GM18517 (cell line): ENCODE results near the gene DLGAP1.

ENCODE experiments used
- ATAC-seq: cut with Tn5 transposase; IDR thresholded peaks from one replicate; pipeline ENCODE4 v1.9.1; 2021; ENCODE audit warnings: mild to moderate bottlenecking, moderate library complexity; ENCODE audit not compliant: unreplicated experiment

The DLGAP1 gene

DNA sequence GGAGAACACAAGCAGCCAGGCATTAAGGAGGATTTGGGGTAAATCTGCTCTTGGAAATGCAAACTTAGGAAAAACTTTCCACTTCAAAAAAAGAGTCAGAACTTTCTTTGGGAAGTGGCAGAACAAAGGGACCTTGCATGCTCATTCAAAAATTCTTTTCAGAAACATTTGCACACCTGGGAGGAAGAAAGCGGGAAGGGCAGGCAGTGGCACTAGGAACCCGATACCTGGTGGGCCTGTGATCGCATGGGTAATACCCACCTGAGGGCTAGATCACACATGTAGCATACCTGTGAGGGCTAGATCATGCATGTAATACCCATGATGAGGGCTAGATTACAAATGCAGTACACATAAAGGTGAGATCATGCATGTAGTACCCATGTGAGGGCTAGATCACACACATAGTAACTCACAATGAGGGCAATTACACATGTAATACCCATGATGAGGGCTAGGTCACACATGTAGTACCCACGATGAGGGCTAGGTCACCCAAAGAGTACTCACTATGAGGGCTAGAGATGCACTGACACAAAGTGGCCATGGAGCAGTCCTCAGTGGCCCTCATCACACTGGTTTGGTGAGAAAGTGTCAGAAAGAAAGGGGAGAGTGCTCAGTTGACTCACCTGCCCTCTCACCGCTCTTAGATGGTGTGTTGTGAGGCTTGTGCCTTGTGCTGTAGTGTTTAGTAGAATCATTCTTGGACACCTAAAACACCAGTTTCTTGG, 212.5 kb downstream of the DLGAP1 start:
- no peak for ATAC-seq

DNA sequence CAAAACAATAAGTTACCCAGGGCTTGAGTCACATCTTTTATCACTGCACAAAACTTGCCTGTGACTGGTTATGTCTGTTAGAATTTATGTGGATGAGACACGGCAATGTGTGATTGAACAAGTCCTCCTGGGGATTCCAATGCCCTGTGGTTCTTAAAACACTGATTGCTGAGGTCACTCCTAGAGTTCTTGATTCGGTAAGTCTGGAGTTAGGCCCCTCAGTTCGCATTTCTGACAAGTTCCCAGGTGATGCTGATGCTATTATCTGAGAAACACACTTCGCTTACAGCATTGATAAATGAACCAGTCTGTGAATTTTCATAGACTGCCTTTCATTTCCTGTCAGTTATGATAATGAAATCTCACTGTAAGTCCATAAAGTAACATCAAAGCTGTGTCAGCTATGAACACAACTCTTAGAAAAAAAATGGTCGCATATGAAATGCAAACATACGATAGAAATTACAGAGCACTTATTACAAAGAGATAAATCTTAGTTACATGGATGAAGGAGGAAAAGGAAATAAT, 214.0 kb downstream of the DLGAP1 start:
- ATAC-seq = no peak

DNA sequence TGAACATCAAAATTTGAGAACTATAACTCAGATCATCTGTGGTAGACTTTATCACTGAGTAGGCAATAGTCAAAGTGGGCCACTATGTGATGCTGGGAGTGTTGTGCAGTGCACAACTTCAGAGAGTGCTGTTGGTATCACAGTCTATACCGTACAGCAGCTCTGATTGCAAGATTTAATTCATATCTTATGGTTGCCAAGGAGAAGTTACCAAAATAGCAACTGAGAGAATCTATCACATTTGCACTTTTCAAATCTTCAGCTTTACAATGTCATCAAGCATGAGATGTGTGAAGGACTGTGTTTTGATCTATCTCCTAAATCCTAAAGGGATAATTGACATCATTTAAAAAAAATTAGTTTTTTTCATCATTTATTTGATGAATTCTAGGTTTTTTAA, 216.1 kb downstream of the DLGAP1 start:
- ATAC-seq = no peak

DNA sequence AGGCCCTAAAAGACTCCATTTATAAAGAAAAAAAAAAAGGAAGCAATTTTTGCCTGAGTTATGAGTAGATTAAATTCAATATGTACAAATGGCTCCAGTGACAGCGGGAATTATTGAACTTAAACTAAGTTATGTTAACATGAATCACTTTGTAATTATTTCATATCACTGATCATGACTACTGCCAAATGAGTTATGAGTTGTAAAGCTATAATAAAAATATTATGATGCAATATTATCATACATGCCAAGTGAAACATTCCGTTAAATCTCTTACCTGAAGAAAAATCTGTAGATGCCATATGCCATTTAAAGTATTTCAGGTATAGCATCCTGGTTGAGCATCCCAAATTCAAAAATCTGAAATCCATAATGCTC, 217.5 kb downstream of the DLGAP1 start:
- ATAC-seq = no peak

DNA sequence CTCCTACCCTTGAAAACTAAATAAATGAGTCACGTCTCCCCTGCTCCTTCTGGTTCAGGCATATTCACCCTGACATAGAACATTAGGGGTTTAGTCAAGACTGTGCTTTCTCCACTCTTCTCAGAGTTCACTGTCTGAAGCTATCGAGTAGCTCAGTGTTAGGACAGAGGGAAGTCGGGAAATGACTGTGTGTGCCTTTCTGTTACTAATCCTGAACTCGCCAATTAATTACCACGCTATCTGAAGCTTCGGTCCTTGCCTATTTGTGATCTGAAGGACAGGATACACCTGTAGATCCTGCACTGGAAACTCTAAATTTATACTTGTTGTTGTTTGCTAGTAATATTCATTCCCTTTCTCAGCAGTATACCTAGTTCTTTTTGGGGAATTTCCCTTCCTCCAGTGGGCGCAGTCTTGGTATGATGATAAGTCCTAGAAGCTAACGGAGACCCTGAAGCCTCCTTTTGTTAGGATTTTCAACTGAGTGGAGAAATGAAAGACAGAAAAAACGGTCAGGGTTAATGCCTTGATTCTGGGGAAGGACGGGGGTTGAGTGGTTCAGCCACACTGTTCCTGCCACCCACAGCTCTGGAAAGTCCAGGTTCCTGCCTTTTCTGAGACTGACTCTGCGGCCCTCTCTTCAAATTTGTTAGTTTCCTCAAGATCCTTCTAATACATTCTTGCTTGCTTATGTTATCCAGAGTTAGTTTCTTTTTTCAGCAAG, 218.0 kb downstream of the DLGAP1 start:
- no peak for ATAC-seq

DNA sequence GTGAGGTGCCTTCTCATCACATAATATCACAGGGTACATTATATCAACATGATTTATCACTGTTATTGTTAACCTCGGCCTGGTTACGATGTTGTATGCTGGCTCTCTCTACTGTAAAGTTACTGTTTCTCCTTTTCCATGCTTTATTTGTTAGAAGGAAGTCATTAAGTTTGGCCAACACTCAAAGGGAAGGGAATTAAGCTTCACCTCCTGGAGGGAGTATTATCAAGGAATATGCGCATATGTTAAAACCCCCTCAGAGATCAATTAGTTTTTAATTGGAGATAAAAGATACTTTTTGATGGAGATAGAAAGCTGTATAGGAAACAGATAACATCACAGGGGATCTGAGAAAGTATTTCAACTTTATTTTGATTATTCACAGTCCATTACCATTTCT, 221.6 kb downstream of the DLGAP1 start:
- no peak for ATAC-seq

DNA sequence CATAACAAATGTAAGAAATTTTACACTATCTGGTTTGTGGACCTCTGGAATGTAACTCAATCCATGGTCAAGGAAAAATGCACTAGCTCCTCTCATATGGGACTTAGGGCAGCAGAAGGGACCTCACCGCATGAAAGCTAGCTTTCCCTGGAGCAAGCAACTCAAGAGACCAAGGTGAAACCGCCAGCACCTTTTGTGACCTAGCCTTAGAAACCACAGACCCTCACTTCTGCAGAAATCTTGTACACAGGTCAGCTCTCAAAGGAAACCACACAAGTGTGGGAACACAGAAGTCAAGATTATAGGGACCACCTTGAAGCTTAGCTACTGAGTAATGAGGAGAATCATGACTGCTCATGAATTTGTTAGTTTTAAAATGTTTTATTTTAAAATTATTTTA, 222.5 kb downstream of the DLGAP1 start:
- no peak for ATAC-seq

DNA sequence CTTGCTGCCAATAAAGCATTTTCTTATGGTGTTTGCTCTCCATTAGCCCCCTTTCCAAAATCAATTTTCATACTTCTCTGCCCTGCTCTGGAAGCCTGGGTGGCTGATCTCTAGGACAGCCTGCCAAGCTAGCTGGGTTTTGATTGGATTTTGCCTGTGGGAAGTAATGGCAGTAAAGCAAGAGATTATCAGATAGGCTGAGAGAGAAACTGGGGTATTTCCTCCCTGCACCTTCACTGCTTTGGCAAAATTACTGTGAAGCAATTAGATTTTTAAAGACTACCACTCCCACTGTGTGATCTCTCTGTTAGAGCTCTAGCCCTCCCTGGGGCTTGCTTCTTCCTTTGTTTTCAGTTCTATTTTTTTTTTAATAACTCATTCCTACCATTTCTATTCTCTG, 223.8 kb downstream of the DLGAP1 start:
- ATAC-seq = no peak

DNA sequence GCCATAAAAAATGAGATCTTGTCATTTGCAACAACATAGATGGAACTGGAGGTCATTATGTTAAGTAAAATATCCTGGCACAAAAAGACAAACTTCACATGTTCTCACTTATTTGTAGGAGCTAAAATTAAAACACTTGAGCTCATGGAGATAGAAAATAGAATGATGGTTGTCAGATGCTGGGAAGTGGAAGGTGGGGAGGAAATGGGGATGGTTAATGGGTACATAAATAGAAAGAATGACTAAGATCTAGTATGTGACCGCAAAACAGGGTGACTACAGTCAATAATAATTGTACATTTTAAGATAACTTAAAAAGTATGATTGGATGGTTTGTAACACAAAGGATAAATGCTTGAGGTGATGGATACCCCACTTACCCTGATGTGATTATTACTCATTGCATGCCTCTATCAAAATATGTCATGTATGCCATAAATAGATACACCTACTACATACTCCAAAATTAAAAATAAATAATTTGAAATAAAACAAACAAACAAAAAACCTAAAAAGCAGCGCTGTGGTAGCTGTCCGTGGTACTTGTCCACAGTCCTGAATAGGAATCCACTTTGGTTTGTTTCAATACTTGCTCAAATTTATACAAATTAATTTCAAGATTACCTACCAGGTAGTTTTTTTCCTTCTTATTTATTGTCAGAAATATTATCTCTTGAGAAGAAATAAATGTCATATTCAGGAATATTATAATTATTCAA, 224.5 kb downstream of the DLGAP1 start:
- no peak for ATAC-seq

DNA sequence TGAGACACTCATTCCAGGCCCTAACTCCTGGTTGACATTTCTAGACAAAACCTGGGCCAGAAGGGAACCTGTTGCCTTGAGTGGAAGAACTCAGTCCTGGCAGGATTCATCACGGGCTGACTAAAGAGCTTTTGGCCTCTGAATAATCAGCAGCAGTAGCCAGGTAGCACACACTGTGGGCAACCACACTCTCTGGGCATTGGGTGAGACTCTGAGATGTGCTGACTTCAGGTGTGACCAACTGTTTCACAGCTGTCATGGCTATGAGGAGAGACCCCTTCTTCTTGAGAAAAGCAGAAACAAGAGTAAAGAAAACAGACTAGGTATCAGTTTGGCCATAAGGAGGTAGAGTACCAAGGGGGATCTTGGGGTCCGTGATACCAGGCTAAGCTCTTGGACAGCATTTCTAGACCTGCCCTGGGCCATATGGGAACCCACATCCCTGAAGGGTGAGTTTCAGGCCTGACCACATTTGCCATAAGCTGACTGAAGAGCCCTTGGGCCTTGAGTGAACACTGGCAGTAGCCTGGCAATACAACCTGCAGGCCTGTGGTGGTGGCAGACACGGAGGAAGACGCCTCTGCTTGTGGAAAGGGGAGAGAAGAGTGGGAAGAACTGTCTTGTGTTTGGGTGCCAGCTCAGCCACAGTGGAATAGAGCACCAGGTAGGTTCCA, 230.9 kb downstream of the DLGAP1 start:
- no peak for ATAC-seq

DNA sequence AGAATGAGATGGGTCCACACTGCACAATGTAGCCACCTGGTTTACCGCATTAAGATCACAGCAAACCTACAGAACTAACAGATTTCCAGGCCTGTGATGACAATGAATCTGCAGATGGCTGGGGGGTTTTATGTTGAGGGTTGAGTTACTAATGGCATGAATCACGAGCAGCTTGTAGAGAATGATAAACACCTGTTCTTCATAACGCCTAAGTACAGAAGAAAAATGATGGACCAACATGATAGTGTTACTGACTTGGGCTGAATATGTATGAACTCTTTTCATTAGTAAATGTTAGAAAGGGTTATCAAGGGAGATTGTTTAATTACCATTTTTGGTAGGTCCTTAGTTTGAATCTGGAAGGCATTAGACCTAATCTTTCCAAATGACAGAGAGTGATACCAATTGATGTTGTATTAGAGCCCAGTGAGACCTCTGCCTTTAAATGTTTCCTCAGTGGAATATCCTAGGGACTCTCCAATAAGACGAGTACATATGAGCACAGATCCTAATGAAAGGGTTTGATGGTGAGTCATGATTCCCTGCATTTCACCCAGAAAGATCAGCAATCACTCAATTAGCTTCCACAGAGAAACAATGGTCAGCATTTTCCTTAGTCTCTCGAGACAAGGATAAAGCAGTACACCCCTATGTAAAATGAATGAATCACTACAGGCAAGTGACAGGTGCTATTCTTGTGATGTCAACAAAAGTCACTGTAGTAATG, 243.8 kb downstream of the DLGAP1 start:
- ATAC-seq = no peak

DNA sequence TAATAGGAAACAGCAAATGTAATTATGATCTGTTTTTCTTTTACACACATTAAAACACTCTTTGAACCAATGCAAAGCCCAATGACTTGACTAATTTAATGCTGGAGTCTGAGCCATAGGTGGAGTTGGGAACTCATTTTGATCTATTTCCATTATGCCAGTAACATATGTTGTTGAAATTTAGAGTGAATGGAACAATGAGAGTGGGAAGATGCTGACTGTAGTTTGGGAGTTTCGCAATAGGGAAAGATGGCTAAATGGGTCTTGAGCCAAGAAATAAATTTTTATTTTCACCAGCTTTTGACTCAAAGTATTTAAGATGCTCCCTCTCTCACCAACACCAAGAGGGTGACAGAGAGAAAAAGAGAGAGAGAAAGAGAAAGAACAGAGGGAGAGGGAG, 246.7 kb downstream of the DLGAP1 start:
- ATAC-seq = no peak

DNA sequence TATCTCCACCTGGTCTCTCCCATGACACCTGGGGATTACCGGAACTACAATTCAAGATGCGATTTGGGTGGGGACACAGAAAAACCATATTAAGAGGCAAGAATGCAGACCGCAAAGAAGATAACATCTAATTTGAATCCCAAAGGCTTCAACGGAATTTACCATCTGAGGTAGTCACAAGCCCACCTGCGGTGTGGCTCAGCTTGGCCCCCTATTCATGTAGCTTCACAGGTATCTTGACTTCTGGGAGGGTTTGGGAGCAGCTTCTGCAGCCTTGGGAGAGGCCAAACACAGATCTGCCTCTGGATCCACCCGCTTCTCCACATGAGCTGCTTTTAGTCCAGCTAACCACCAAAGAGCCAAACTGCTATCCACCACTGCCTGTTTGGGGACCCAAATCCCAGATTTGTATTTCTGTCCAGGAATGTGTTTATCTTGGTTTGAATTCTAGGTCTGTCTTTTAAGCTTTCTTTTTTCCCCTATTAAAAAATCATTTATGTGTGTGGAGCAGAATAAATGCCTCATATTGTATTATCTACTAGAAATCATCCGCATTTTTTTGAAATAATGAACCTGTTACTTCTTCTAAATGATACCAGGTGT, 247.6 kb downstream of the DLGAP1 start:
- no peak for ATAC-seq

DNA sequence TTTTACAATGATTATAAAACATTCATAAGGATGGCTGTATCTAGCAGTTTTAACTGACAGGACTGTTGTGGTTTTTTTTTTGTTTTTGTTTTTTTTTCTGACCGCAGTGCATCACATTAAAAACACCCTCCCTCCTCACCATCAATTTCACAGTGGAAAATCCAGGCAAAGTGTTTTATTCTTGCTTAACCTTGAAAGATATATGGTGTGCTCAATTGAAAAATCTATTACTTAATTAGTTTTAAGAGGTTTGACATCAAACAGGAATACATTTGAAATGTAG, 250.7 kb downstream of the DLGAP1 start:
- no peak for ATAC-seq

DNA sequence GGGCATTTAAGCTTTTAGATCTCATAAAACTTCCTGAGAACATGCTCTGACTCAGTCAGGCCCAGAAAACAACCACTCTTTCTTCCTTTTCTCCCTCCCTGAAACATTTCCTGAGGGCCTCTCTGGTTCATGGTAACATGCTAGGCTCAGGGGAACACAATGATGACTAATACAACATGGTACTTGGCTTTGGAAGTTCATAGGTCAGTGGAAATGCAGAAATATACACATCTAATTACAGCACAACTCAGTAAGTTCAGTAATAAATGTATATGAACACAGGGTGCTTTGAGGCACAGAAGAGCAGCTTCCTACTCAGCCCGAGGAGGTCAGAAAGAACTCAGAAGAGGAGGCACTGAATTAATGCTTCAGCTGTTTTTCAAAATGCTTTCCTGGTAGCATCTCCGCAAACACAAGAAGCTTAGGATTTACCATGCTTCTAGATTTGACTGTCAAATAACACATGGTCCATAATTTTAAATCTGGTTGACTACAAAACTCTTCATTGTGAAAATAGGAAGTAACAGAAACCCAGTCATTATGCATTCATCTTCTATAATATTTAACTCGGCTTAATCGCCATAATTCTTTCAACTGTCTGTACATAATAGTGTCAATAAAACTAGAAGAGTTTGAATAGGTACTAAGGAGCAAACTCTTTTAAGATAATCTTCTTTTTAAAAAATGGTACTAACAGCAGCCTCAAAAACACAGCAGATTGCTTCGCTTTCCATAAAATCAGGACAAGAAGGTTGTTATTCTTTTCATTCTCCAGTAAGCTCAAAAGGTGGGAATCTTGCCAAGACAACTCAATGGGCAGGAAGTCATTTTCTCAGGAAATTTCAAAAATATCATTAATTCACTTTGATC, 251.3 kb downstream of the DLGAP1 start:
- no peak for ATAC-seq

DNA sequence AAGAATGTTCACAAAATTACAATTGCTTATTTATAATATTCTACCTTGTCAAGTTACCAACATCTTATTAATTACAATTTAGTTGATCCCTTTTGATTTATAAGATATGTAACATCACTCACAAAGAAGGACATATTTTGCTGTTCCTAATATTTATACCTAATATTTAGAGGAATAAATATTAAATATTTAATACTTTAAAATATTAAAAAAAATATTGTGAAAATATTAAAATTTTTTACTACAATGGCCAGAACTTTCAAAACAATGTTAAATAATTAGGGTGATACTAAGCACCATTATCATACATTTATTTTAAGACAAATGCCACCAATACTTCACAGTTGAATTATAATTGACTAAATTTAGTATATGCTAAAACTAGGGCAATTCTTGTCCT, 254.7 kb downstream of the DLGAP1 start:
- no peak for ATAC-seq

DNA sequence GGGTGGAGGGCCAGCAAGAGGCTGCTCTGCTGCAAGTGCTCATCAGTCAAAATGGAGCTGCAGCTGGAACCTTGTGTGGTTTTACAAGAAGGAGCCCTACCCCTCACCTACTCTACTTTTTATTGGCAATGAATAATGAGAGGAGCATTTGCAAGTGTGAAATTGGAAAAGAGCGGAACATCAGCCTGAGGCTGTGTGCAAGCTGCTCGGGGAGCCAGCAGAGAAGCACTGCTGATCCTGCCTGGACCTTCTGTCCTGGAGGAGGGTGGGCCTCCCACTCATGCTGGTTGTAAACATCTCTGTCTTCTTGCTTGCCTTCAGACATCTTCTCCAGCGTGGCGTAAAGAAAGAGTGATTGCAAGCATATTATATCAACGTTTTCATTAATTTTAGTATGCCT, 256.2 kb downstream of the DLGAP1 start:
- no peak for ATAC-seq

DNA sequence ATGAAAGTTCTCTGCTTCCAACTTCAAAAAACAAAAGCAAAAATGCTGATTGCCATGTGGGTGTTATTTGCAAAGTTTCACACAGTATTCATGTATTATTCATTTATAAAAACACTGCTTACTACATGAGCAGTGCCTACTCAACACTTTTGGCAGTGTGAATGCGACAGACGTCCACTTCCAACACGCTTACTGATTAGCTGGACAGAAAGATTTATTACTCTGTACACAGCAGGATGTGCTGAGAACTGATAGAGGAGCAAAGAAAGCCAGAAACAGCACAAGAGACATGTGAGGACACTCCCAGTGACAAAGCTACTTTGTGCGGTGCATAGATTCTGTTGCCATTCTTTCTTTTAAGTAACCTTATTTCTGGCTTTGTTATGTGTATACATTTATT, 258.8 kb downstream of the DLGAP1 start:
- no peak for ATAC-seq

DNA sequence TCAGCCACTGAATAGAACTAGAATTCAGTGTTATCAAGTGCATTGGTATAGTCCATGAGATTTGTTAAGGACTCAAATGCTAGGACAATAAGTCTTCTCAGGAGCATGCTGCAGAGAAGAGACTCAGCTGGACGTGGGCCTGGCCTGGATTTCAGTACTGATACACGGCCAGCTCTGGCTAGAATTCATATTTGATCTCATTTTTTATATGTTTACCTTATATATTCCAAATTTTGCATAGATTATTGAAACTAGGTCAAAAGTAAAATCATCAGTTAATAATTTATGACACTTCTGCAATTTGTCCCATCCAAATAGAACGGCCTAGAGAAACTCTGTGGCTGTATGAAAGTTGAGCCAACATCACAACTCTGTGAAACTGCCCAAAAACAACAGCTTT, 262.0 kb downstream of the DLGAP1 start:
- ATAC-seq = no peak
